ENCODE measurements around the gene SAP30L.

The SAP30L gene

DNA sequence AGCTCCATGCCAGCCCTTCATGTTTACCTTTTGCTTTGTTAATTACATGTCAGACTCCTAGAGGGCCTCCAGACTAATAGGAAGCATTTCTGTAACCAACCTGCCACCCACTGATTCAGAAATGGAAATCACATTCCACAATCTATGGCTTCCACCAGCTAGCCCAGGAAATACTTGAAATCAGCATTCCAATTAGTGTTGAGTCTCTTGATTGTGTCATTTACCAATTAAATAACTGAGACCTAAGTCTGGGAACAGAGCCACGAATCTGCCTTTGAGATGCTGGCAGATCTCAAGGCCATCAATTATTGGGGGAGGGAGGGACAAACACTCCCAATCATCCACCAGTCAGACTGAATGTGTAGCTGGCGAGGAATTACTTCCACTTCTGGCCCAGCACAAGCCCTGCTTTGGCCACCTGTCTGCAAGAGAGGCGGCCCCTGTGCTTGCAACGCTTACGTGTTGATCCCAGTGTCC lies 27.4 kb upstream of the SAP30L start:
- FAIRE-seq, result no peak
- no peak for DNase-seq (ENCODE audit: insufficient read length, low spot score)

DNA sequence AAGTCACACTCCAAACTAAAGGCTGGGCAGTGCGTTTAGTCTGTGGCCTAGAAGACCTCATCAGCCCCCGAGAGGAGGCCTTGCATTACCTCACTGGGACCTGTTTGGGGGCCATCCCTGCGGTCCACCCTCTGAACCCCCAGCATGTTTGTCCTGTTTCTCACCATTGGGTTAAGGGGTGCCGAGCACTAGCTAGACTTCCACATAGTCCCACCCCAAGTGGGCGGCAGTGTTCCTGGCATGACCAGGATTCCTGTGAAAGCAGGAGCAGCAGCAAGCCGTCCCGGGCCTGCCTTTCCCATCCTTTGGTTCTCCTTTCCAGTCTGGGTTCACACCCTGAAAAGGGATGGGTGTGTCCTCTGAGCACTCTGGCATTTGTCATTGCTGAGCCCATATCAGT lies 26.6 kb upstream of the SAP30L start:
- no peak for FAIRE-seq

DNA sequence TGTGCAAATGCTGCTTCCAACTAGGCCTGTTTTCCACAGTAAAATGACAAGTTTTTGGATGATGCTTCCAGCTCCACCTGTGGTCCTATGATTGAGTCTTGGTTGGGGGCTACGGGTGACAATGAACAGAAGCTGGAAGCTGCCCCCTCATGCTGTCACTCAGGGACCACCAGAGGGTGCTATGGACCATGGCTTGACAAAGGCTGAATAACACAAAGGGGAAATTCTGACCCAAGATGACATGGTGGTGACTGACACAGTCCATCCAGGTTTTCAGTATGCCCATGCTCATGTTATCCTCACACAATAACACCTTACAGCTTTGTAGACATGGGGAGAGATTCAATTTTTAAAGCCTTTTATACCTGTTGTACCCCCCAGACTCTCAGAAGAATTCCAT lies 23.9 kb upstream of the SAP30L start:
- no peak for DNase-seq (ENCODE audit: insufficient read length, low spot score)
- no peak for FAIRE-seq

More for the DNA sequence above, 26.6 kb upstream of the SAP30L start:
- DNase-seq (ENCODE audit: insufficient read length, low spot score), result no peak

DNA sequence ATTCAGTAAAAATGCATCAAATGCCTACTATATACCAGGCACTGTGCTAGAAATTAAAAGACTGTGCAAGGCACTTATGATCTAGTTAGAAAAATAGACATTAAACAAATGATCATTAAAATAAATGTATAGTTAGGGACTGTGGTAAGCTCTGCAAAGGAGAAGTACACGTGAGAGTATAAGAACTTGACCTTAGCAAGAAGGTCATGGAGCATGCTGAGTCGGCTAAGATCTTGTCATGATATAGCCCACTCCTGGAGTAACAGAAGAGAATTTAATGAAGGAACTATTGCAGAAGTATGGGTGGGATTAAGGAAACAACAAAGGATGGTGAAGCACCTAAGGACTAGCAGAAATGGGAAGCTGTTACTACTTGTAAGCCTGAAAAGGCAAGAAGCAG lies 23.5 kb upstream of the SAP30L start:
- FAIRE-seq (no peak), DNase-seq (ENCODE audit: insufficient read length, low spot score) (no peak)

DNA sequence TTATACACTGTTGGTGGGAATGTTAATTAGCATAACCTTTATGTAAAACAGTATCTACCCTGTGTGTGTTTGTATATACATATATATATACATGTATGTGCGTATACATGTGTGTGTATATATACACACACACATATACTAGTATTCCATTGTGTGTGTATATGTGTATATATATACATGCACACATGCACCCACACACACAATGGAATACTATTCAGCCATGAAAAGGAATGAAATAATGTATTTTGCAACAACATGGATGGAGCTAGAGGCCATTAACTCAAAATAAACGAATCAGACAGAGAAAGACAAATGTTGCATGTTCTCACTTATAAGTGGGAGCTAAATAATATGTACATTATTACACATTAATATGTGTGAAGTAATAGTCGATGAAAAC lies 17.6 kb upstream of the SAP30L start:
- no peak for FAIRE-seq
- no peak for DNase-seq (ENCODE audit: insufficient read length, low spot score)

- FAIRE-seq, result no peak
- DNase-seq (ENCODE audit: insufficient read length, low spot score), result no peak
Observed at GRCh38 chr5:154429341-154429740, 16.5 kb upstream of the SAP30L start.

- no peak for DNase-seq (ENCODE audit: insufficient read length, low spot score)
- FAIRE-seq, result no peak
Observed at GRCh38 chr5:154430466-154430865, 15.3 kb upstream of the SAP30L start.

- FAIRE-seq (no peak), DNase-seq (ENCODE audit: insufficient read length, low spot score) (no peak)
Observed at GRCh38 chr5:154430961-154431630, 14.7 kb upstream of the SAP30L start.

GRCh38 chr5:154435226-154435625 lies 10.6 kb upstream of the SAP30L start:
- no peak for FAIRE-seq
- no peak for DNase-seq (ENCODE audit: insufficient read length, low spot score)

DNA sequence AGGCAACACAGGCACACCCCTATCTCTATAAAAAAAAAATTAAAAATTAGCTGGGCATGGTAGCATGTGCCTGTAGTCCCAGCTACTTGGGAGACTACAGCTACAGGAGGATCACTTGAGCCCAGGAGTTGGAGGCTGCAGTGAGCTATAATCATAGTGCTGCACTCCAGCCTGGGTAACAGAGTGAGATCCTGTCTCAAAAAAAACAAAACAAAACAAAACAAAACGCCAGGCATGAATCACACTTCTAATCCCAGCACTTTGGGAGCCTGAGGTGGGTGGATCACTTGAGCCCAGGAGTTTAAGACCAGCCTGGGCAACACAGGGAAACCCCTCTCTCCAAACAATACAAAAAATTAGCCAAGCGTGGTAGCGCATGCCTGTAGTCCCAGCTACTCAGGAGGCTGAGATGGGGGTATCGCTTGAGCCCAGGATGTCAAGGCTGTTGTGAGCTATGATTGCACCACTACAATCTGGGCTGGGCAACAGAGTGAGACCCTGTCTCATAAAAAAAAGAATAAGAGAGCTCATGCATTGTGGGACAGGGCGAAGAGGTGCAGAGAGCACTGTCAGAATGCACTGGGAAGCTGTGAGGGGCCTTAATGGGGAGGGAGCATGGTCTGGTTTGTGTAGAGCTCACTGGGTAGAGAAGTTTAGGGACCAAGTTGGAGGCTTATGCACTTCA lies 8.4 kb upstream of the SAP30L start:
- no peak for FAIRE-seq

DNA sequence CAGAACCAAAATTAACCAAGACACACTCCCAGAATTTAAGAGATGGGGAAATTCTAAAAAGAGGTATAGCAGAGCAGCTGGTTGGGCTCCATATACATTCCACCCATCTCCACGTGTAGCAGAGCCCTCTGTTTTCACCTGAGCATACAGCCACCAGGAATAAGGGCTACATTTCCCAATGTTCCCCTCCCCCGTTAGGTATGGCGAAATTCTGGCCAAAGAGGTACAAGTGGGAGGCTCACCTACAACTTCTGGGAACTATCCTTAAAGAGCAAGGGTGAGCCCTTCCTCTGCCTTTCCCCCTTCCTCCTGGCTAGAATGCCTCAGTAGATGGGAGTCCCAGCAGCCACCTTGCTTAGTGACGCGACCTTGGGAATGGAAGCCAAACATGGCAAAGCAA lies 5.3 kb upstream of the SAP30L start:
- no peak for FAIRE-seq
- no peak for DNase-seq (ENCODE audit: insufficient read length, low spot score)

More for the DNA sequence above, 8.4 kb upstream of the SAP30L start:
- no peak for DNase-seq (ENCODE audit: insufficient read length, low spot score)

DNA sequence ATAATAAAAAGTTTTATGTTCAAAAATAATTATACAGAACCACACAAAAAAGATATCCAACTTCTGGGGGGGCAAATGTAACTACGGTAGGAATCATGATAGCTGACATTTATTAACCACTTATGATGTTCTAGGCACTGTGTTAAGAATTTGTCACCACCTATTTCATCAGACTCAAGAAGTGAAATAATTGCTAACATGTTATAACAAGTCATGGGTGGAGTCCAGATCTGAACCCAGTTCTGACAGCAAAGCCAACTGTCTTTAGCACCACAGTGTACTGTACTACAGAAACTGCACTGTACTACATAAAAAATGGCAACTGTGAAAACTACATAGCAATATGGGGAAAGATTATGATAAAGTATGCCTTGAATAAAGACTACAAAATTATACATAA lies 3.0 kb upstream of the SAP30L start:
- no peak for DNase-seq (ENCODE audit: insufficient read length, low spot score)
- FAIRE-seq, result no peak

- FAIRE-seq, result peak; percentile 40
- DNase-seq (ENCODE audit: insufficient read length, low spot score), result no peak
Observed at GRCh38 chr5:154444556-154445421, 1.0 kb upstream of the SAP30L start.

GRCh38 chr5:154446195-154447088 lies 645 bp downstream of the SAP30L start:
- peak; percentile 29 for DNase-seq (ENCODE audit: insufficient read length, low spot score)
- FAIRE-seq, result no peak

DNA sequence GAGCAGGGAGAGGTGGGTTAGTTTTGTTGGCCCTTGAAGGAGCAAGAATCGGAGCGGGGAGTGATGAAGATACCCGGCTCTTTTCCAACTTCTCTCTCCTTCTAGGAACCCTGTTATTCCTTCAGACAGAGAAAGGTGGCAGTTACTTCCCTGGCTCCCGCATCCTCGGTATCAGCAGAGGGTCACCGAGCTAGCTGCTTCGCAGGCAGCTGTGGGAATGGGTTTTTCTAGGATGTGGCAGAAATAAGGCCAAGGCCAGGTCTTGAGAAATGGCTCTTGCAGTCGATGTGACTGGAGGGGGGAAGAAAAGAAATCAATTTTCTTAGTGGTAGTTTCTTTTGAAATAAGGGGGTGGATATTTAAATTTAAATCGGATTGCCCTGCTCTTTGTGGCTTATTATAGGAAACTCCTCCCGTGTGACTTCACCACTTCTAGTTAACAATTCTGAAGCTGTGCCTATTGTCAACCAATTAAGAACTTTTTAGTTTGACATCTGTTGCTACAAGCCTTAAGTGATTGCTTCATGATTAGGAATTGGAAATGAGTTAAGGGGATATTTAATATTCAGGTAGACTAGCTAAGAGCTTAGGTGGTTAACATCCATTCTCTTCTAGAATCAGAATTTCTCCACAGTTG lies 1.4 kb downstream of the SAP30L start:
- no peak for DNase-seq (ENCODE audit: insufficient read length, low spot score)
- FAIRE-seq, result peak; percentile 40

GRCh38 chr5:154449786-154450185 lies 4.0 kb downstream of the SAP30L start:
- no peak for DNase-seq (ENCODE audit: insufficient read length, low spot score)
- no peak for FAIRE-seq

- DNase-seq (ENCODE audit: insufficient read length, low spot score) (no peak), FAIRE-seq (no peak)
Observed at GRCh38 chr5:154451957-154452356, 6.2 kb downstream of the SAP30L start.

DNA sequence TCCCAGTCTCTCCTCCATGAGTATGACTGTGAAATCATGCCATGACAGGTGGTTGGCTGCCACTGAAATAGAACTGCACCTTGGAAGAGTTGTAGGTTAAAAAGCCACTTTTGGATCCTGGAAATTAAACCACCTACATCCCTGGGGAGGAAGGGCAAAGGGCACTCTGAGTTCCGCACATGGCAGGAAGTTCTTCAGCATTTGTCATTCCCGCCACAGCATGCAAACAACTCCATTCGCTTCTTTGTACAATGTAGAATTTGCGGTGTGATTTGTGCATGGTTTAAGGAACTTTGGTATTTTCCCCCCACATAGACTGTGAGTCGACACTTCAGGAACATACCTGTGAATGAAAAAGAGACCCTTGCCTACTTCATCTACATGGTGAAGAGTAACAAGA lies 9.8 kb downstream of the SAP30L start:
- DNase-seq (ENCODE audit: insufficient read length, low spot score) (no peak), FAIRE-seq (no peak)

GRCh38 chr5:154456540-154456939 lies 10.7 kb downstream of the SAP30L start:
- DNase-seq (ENCODE audit: insufficient read length, low spot score), result no peak
- FAIRE-seq, result no peak

DNA sequence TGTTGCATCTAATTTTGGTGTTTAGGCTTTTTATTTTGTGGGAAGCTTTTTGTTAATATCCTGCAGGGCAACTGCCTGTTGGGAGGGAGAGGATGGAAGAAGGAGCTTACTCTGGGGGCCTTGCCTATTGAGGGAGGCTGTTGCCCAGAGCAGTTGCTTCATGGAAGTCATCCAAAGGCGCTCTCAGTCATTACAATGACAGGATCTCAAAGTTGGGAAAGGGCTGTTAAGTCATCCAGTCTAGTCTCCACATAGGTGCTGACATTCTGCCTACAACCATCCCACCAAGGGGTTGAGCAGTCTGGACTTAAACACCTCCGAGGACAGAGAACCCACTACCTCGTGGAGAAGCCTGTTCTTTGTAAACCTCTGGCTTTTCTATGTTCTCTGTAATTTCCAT lies 13.2 kb downstream of the SAP30L start:
- FAIRE-seq (no peak), DNase-seq (ENCODE audit: insufficient read length, low spot score) (no peak)

Data from GM19239 (cell line).